Mesodermal cell (in vitro differentiated cells): ENCODE results near the gene CDH23.

ENCODE experiments used
- H3K27ac ChIP-seq: 2 replicates; pipeline ENCODE4 v1.7.0; 2013; ENCODE audit warnings: mild to moderate bottlenecking, low read depth, low read length, moderate library complexity; ENCODE audit not compliant: severe bottlenecking
- H3K36me3 ChIP-seq: 2 replicates; pipeline ENCODE4 v1.7.1; 2013; ENCODE audit warnings: mild to moderate bottlenecking, low read length, moderate library complexity; ENCODE audit not compliant: control insufficient read depth, insufficient read depth
- H3K4me1 ChIP-seq: one replicate; pipeline ENCODE4 v1.7.1; 2013; ENCODE audit warnings: mild to moderate bottlenecking, low read length; ENCODE audit not compliant: insufficient read depth, control insufficient read depth, poor library complexity, severe bottlenecking
- H3K4me3 ChIP-seq: 2 replicates; pipeline ENCODE4 v1.7.0; 2013; ENCODE audit warnings: low read length, control low read depth, mild to moderate bottlenecking; ENCODE audit not compliant: insufficient read depth, poor library complexity, severe bottlenecking; ENCODE audit errors: extremely low read depth
- H3K9me3 ChIP-seq: 2 replicates; pipeline ENCODE4 v1.7.1; 2013; ENCODE audit warnings: mild to moderate bottlenecking, low read length, moderate library complexity; ENCODE audit not compliant: control insufficient read depth
- WGBS, 2 experiments: methylation state at CpG; one replicate each; pipeline ENCODE4 v1.1.5; 2013; ENCODE audit warnings: missing lambda C conversion rate in 2 of 2; ENCODE audit not compliant: insufficient coverage in 2 of 2; 5-methylcytosine and 5-hydroxymethylcytosine counted together

CDH23 gene

DNA sequence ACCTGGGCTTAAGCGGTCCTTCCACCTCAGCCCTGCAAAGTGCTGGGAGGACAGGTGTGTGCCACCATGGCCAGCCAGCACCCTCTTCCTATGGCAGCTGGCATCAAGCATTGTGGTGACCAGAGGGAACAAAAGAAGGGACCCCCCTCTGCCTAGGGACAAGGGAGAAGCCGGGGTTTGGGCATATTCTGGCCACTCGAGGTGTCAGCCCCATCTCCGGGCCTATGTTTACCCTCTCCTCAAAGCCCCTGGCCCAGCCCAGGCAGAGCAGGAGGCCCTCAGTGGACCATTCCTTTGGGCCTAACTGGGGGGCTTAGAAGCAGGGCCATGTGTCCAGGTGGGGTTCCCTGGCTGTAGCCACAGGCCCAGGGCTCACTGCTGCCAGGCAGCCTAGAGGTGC, 352.7 kb downstream of the CDH23 start:
- H3K36me3 ChIP-seq: no peaks in the 10 kb centered on the region
- peaks cover 22% of the 10 kb centered on the region for H3K4me1 ChIP-seq
- H3K9me3 ChIP-seq: no peaks in the 10 kb centered on the region
- no peak overlapping the region for H3K4me3 ChIP-seq
- H3K27ac ChIP-seq: no peak overlapping the region
- 86 to 98% methylated on average over 1 to 4 of the region's 4 CpGs for WGBS, 2 experiments

DNA sequence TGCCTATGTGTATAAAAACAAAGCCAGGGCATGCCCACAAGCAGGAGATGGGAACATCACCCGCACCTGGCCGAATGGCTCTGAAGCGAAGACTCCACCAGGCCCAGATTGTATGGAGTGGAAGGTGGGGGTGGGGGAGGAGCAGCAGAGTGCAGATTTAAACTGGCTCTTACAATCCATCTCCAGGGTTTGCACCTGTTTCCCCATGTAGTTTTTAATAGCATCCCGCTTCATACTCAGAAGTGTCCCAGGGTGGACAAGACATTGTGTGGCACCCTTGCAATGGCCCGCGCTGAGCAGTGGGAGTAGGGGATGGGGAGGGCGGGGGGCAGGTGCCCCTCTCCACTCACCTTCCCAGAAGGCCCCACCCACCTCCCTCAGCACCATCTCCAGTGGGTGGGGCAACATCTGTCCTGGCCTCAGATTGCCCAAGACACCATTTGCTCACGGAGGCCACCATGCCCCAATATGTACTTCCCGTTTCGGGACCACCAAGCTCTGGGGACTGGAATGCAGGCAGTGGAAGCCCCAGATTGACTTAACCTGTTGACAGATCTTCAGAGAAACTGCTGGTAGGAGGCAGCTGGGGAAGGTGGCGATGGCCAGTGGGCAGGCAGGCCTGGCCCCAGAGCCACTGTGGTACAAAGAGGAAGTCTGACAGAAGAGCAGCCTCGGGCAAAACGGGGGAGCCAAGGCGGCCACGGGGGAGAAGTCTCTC, 353.6 kb downstream of the CDH23 start:
- H3K4me1 ChIP-seq: peaks cover 22% of the 10 kb centered on the region
- no peak overlapping the region for H3K27ac ChIP-seq
- 92 to 94% methylated on average over 10 to 12 of the region's 15 CpGs for WGBS, 2 experiments
- no peaks in the 10 kb centered on the region for H3K9me3 ChIP-seq
- H3K36me3 ChIP-seq: no peaks in the 10 kb centered on the region
- H3K4me3 ChIP-seq: no peak overlapping the region

DNA sequence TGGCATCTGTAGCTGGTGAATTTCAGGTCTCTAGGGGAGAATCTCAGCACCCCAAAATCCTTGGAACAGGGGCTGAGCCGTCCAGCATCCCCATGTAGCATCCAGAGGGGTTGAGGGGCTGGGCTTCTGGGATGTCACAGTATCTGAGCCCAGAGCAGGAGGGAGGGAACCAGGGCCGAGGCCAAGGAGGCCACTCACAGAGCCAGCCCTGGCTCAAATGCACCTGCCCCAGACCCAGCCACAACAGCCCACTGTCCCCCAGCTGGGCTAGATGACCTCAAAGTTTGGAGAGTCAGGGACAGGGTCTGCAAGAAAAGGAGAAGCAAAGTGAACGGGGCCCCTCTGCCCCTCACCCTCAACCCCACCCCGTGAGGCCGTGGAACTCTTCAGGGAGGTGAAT, 354.3 kb downstream of the CDH23 start:
- Histone ChIP-seq H3K9me3 (no peaks in the 10 kb centered on the region), H3K4me1 (peaks cover 22% of the 10 kb centered on the region), H3K36me3 (no peaks in the 10 kb centered on the region), H3K27ac (no peak overlapping the region), H3K4me3 (no peak overlapping the region)
- WGBS, 2 experiments: 94 to 100% methylated on average over 2 of the region's 5 CpGs

DNA sequence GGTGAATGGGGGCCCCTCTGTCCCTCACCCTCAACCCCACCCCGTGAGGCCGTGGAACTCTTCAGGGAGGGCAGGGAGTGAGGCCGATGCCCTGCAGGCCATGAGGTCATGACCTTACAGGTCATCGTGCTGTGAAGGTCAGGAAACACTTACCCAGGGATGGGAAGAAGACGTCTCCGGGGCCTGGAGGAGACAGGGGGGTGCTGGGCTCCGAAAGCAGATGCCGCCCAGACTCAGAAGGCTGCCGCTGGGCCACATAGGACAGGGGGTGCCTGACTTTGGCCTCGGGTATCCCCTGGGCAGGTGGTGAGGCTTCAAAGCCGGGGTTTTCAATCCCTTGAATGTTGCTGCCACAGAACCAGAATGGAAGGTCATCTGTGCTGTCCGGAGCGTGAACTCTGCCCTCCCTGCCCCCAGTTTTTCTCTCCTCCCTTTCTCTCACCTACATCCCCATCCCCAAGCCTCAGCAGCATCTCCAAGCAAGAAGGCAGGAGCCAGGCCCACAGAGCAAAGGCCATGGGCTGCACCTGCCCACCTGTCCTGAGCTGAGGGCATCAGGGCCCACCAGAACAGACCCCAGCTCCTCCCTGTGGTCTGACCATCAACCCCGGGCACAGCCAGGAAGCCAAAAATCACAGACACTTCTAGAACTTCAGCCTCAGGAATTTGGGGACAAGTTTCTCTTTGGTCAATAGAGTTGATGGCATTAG, 354.9 kb downstream of the CDH23 start:
- 90 to 94% methylated on average over 11 to 12 of the region's 14 CpGs for WGBS, 2 experiments

DNA sequence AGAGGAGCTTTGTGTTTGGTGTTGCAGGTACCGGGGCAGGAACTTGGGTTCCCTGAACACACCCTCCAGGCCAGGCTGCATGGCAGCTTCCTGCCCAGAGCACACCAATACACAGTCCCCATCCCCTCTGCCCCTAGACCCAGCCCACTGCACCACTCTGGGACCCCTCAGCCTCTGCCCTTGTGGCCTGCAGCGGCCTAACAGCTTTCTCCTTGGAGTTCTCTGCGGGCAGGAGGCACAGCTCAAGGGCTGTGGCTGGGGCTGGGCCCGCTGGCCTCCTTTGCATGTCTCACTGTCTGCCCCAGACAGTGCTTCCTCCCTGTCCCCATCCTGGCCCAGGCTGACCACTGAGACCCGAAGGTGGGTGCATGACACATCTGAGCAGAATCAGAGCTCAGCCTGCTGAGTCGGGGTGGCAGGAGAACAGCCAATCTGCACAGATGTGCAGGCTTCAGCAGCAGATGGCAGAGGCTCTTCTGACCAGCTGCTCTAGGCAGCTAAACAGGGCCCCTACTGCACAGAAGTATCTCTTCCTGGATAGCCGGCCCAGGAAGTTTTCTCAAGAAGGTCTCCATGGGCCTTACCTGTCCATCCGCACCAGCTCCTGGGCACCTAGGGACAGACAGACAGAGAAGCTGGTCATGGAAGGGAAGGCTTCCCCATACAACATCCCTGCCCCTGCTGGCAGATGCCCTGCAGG, 355.8 kb downstream of the CDH23 start:
- WGBS, 2 experiments: 81 to 86% methylated on average over 6 to 7 of the region's 8 CpGs
- Histone ChIP-seq H3K27ac (no peak overlapping the region), H3K36me3 (no peaks in the 10 kb centered on the region), H3K4me3 (no peak overlapping the region), H3K4me1 (peaks cover 19% of the 10 kb centered on the region), H3K9me3 (no peaks in the 10 kb centered on the region)

More for the DNA sequence above, 354.9 kb downstream of the CDH23 start:
- H3K27ac ChIP-seq: no peak overlapping the region
- H3K9me3 ChIP-seq: no peaks in the 10 kb centered on the region
- H3K36me3 ChIP-seq: no peaks in the 10 kb centered on the region
- H3K4me1 ChIP-seq: peaks cover 19% of the 10 kb centered on the region
- no peak overlapping the region for H3K4me3 ChIP-seq

DNA sequence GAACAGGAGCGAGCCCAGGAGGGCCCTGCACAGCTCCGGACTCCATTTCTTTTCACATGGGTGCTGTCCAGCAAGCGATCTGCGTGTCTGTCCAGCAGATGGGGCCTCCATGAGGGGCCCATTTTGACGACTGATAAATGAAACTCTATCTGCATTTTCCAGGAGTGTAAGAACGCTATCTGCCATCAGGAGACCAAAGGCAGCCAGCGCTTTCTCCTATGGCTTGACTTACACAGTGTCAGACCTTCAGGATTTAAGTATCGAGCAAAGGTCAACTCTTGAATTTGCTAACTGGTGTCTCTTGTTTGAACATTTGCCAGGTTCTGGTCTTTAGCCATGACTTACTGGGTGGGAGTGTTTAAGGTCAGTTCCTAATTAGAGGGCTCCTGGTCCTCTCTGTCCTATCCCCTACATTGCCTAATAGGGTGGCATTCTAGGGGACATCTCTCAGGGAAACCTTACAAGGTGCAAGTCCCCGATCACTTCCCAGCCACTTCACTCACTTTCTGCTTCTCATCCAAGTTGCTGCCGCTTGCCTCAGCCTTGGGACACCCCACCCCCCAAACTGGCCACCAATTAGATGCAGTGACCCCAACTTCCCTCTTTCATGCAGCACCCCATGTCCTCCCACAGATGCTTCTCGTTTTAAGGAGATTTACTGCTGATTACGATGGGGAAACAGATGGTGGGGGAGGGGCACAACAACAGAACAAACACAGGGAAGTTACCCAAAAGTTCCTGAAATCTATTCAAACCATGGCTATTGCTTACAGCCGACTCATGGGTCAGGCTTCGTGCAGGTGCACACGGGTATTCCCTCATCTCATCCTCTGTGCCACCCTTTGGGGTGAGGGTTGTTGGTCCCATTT, 356.6 kb downstream of the CDH23 start:
- Histone ChIP-seq H3K36me3 (no peaks in the 10 kb centered on the region), H3K4me1 (peaks cover 19% of the 10 kb centered on the region), H3K9me3 (no peaks in the 10 kb centered on the region), H3K4me3 (no peak overlapping the region), H3K27ac (no peak overlapping the region)
- WGBS, 2 experiments: 89 to 93% methylated on average over 10 to 12 of the region's 15 CpGs

DNA sequence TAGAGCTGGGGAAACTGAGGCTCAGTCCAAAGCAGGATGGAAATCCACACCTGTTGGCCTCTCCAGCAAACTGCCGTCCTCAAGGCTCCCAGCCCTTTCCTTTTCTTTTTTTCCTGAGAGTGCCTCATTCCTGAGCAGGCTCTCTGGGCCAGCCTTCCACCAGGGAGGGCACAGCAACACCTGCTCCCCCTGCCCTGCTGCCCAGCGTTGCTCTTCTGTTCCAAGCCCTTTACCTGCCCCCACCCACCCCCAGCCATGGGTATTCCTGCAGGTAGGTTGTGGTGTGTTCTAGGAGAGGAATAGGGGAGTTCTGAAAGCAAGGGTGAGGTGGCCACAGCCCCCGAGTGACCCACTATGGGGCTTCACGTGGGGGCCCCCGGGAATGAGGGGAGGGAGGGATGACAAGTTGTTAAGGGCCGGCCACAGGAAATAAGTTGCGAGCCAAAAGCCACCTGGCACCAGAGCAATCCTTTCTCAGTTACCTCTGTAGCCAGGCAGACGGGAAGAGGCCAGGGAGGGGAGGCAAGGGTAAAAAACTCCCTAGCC, 357.3 kb downstream of the CDH23 start:
- no peaks in the 10 kb centered on the region for H3K9me3 ChIP-seq
- WGBS, 2 experiments: 76 to 79% methylated on average over 4 of the region's 8 CpGs

DNA sequence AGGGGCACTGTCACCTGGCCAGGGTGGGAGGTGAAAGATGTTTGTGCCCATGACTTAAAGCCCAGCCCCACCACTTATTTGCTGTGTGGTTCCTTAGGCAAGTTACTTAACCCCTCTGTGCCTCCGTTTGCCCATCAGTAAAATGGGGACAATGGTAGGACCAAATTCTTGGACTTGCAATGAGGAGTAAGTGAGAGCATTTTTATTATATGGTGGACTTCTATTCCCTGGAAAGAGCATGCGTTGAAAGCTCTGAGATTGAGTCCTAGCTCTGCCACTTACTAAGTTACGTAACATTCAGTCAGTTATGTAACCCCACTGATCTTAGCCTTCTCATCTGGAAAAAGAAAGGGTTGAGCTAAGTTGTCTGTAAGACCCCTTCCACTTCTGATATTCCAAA, 357.8 kb downstream of the CDH23 start:
- Histone ChIP-seq H3K4me1 (peaks cover 12% of the 10 kb centered on the region), H3K9me3 (no peaks in the 10 kb centered on the region), H3K27ac (no peak overlapping the region), H3K36me3 (no peaks in the 10 kb centered on the region), H3K4me3 (no peak overlapping the region)
- 82 to 100% methylated on average over 2 to 3 of the region's 3 CpGs for WGBS, 2 experiments

More for the DNA sequence above, 357.3 kb downstream of the CDH23 start:
- Histone ChIP-seq H3K27ac (no peak overlapping the region), H3K36me3 (no peaks in the 10 kb centered on the region), H3K4me1 (peaks cover 12% of the 10 kb centered on the region), H3K4me3 (no peak overlapping the region)

DNA sequence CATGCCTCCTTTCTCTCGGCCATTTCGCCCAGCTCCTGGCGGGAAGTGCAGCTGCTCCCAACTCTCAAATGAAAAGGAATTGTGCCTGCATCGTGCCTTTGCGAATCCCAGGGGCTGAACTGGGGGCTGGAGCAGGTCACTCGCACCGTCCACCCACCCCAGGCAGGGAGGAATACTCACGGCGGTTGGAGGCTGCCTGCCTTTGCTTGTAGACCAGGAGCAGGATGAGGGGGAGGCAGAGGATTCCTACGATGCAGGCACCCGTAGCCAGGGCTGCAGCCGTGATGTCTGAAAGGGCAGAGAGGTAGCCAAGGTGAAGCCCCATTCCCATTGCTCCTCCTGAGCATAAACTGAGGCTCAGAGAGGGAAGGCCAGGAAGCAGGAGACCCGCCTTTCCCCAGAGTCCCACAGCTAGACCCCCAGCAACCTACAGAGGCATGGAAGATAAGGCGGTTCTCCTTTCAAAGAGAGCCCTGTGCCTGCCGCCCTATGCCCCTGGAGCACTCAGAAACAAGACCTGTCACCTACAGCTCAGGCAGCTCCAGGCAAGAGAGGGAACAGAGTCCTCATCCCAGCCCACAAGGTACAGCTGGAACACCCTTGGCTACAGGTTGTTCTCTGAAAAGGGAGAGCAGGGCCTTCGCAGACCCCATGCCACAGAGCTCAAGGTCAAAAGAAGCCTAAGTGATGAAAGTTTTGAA, 358.6 kb downstream of the CDH23 start:
- Histone ChIP-seq H3K4me3 (no peak overlapping the region), H3K9me3 (no peaks in the 10 kb centered on the region)
- 80 to 90% methylated on average over 14 of the region's 16 CpGs for WGBS, 2 experiments

More for the DNA sequence above, 358.6 kb downstream of the CDH23 start:
- no peak overlapping the region for H3K27ac ChIP-seq
- no peaks in the 10 kb centered on the region for H3K36me3 ChIP-seq
- H3K4me1 ChIP-seq: peaks cover 12% of the 10 kb centered on the region
